Measurements from ENCODE around the gene CCDC170. TPM values are rescaled to one million over a fixed set of nuclear protein-coding genes. Genes with fewer than 3 reads are reported as not detected.
"Not testable (repeated sequence)": the region's sequence is repeated elsewhere in the genome, so short reads cannot be mapped to it uniquely, and the experiment has no call there.

The CCDC170 gene
- total RNA-seq = not detected

DNA sequence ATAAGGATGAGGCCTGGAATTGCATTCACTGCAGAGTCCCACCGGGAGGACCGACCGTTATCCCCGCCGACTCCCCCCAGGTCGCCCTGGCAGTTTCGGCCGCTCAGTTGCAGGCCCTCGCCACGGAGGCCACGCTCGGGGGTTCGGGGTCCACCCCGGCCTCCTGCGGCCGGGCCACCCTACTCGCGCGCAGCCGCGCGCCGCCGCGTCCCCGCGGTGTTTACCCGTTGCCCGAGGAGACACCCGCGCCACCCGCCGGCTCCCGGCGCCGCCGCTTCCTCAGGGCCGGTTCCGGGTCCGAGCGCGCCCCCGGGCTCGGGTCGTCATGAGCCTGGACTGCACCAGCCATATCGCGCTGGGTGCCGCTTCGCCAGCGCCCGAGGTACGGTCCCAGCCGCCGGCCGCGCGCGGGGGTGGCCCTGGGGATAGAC is at the start of gene CCDC170:
TSS of gene CCDC170 (plus strand) at position 214 of the 431 bp plus-strand sequence. CDS start at position 326, 112 bp downstream.
- intact Hi-C loops (cut with micrococcal nuclease) = no loop called here
- Mint-ChIP-seq H3K27ac (no peak within 1 kb of the TSS), H3K9me3 (no peaks in the 10 kb centered on the region), H3K4me1 (ENCODE audit: low read depth) (peaks cover 17% of the 10 kb centered on the region), H3K36me3 (ENCODE audit: low read depth) (no peaks in the 10 kb centered on the region), H3K4me3 (peak within 1 kb of the TSS; percentile 70), H3K27me3 (ENCODE audit: low read depth) (peaks cover 37% of the 10 kb centered on the region)
- CTCF ChIA-PET = no interaction called here
- DNase-seq = peak; percentile 14

DNA sequence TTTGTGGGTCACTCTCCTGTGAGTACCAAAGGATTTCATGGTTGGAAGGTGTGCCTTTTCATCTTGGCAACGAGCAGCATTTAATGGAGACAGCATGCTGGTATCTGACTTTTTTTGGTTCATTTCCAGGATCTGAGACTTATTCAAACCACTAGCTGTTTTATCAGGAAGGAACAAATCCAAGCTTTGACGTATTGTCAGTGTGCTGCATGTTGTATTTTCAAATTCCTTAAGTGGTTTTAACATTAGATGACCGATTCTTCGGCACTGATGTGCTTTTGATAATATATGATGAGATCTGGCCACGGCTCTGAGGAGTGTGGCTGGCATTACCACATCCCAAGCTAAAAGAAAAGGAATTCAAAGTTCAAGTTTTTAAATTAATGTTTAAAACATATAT is 48.3 kb upstream of the CCDC170 start:
- intact Hi-C loops (cut with micrococcal nuclease) = no loop called here
- CTCF ChIA-PET = interaction anchor here (1.3 to 2.1 kb wide), 2 partner anchors 7 to 39 kb away, joined by 4 to 8 read pairs; no protein-coding TSS in a partner anchor
- DNase-seq = no peak
- Mint-ChIP-seq H3K27ac (no peak overlapping the region), H3K9me3 (no peaks in the 10 kb centered on the region), H3K27me3 (ENCODE audit: low read depth) (no peaks in the 10 kb centered on the region), H3K36me3 (ENCODE audit: low read depth) (peaks cover 13% of the 10 kb centered on the region), H3K4me3 (no peak overlapping the region), H3K4me1 (ENCODE audit: low read depth) (peaks cover 41% of the 10 kb centered on the region)

GRCh38 chr6:151447237-151447636 is 46.6 kb upstream of the CCDC170 start:
- H3K27me3 Mint-ChIP-seq (ENCODE audit: low read depth) = no peaks in the 10 kb centered on the region
- no peak for DNase-seq
- peaks cover 34% of the 10 kb centered on the region for H3K4me1 Mint-ChIP-seq (ENCODE audit: low read depth)
- CTCF ChIA-PET = interaction anchor here (0.6 kb wide), 1 partner anchor 11 kb away, joined by 3 read pairs; no protein-coding TSS in a partner anchor
- H3K36me3 Mint-ChIP-seq (ENCODE audit: low read depth) = peaks cover 15% of the 10 kb centered on the region
- H3K27ac Mint-ChIP-seq = no peak overlapping the region
- no peaks in the 10 kb centered on the region for H3K9me3 Mint-ChIP-seq
- intact Hi-C loops (cut with micrococcal nuclease) = no loop called here
- no peak overlapping the region for H3K4me3 Mint-ChIP-seq

DNA sequence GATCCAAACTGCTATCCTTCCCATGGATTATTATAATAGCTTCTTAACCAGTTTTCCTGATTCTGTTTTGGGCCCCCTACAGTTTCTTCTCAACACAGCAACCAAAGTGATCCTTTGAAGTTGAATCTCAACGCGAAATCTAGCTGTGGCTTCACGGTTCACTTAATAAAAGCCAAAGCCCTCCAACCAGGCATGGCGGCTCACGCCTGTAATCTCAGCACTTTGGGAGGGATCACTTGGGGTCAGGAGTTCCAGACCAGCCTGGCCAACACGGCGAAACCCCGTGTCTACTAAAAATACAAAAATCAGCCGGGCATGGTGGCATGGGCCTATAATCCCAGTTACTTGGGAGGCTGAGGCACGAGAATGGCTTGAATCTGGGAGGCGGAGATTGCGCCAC is 45.2 kb upstream of the CCDC170 start:
- peaks cover 33% of the 10 kb centered on the region for H3K4me1 Mint-ChIP-seq (ENCODE audit: low read depth)
- no peaks in the 10 kb centered on the region for H3K27me3 Mint-ChIP-seq (ENCODE audit: low read depth)
- H3K4me3 Mint-ChIP-seq = no peak overlapping the region
- H3K27ac Mint-ChIP-seq = no peak overlapping the region
- CTCF ChIA-PET = interaction anchor here (1.1 kb wide), 2 partner anchors 9 to 12 kb away, joined by 3 read pairs; no protein-coding TSS in a partner anchor
- H3K9me3 Mint-ChIP-seq = no peaks in the 10 kb centered on the region
- no peak for DNase-seq
- intact Hi-C loops (cut with micrococcal nuclease) = no loop called here
- peaks cover 11% of the 10 kb centered on the region for H3K36me3 Mint-ChIP-seq (ENCODE audit: low read depth)

GRCh38 chr6:151450928-151451327 is 42.9 kb upstream of the CCDC170 start:
- CTCF ChIA-PET = interaction anchor here (0.9 to 1.8 kb wide), 2 partner anchors 10 to 45 kb away, joined by 5 to 8 read pairs; no protein-coding TSS in a partner anchor
- intact Hi-C loops (cut with micrococcal nuclease) = loop anchor here (5.0 kb wide), 3 partner anchors 306 to 1551 kb away; partner anchors contain the start of gene MTRF1L
- Mint-ChIP-seq H3K27ac (peak overlapping the region; percentile 86), H3K4me3 (peak overlapping the region; percentile 97), H3K4me1 (ENCODE audit: low read depth) (peaks cover 32% of the 10 kb centered on the region)
- DNase-seq; H3K36me3 Mint-ChIP-seq (ENCODE audit: low read depth); H3K27me3 Mint-ChIP-seq (ENCODE audit: low read depth); H3K9me3 Mint-ChIP-seq: not testable (repeated sequence)

GRCh38 chr6:151451417-151451949 is 42.3 kb upstream of the CCDC170 start:
- Mint-ChIP-seq H3K4me1 (ENCODE audit: low read depth) (peaks cover 29% of the 10 kb centered on the region), H3K36me3 (ENCODE audit: low read depth) (peaks cover 6% of the 10 kb centered on the region), H3K27me3 (ENCODE audit: low read depth) (no peaks in the 10 kb centered on the region), H3K27ac (peak overlapping the region; percentile 86), H3K9me3 (no peaks in the 10 kb centered on the region), H3K4me3 (peak overlapping the region; percentile 97)
- DNase-seq = no peak
- intact Hi-C loops (cut with micrococcal nuclease) = loop anchor here (5.0 kb wide), 3 partner anchors 306 to 1551 kb away; partner anchors contain the start of gene MTRF1L
- CTCF ChIA-PET = interaction anchor here (0.9 to 1.8 kb wide), 2 partner anchors 10 to 46 kb away, joined by 5 to 8 read pairs; no protein-coding TSS in a partner anchor

GRCh38 chr6:151451950-151452749 is 41.7 kb upstream of the CCDC170 start, which contains the start of gene RMND1:
RMND1 (minus strand) TSS chr6:151452126; CDS start chr6:151445811, 6,315 bp downstream.
- peak; percentile 100 for DNase-seq
- CTCF ChIA-PET = interaction anchor here (0.6 to 1.8 kb wide), 3 partner anchors 8 to 46 kb away, joined by 3 to 8 read pairs (median 4); no protein-coding TSS in a partner anchor
- H3K4me1 Mint-ChIP-seq (ENCODE audit: low read depth) = peaks cover 27% of the 10 kb centered on the region
- H3K4me3 Mint-ChIP-seq = peak within 1 kb of the TSS; percentile 97
- peak within 1 kb of the TSS; percentile 86 for H3K27ac Mint-ChIP-seq
- no peaks in the 10 kb centered on the region for H3K9me3 Mint-ChIP-seq
- H3K36me3 Mint-ChIP-seq (ENCODE audit: low read depth) = peaks cover 6% of the 10 kb centered on the region
- intact Hi-C loops (cut with micrococcal nuclease) = loop anchor here (1.0 to 5.0 kb wide), 13 partner anchors 30 to 1550 kb away; partner anchors contain the start of genes FBXO5, MTRF1L and PLEKHG1
- H3K27me3 Mint-ChIP-seq (ENCODE audit: low read depth) = no peaks in the 10 kb centered on the region

- Mint-ChIP-seq H3K27me3 (ENCODE audit: low read depth) (no peaks in the 10 kb centered on the region), H3K4me1 (ENCODE audit: low read depth) (peaks cover 27% of the 10 kb centered on the region), H3K4me3 (peak overlapping the region; percentile 97), H3K27ac (peak overlapping the region; percentile 86), H3K9me3 (no peaks in the 10 kb centered on the region), H3K36me3 (ENCODE audit: low read depth) (peaks cover 6% of the 10 kb centered on the region)
- peak; percentile 16 for DNase-seq
- CTCF ChIA-PET = interaction anchor here (0.7 to 1.8 kb wide), 4 partner anchors 12 to 47 kb away, joined by 3 to 8 read pairs (median 4); no protein-coding TSS in a partner anchor
- intact Hi-C loops (cut with micrococcal nuclease) = loop anchor here (1.0 to 5.0 kb wide), 13 partner anchors 29 to 1549 kb away; partner anchors contain the start of genes FBXO5, MTRF1L and PLEKHG1
Observed at GRCh38 chr6:151452750-151453427, 40.9 kb upstream of the CCDC170 start.

DNA sequence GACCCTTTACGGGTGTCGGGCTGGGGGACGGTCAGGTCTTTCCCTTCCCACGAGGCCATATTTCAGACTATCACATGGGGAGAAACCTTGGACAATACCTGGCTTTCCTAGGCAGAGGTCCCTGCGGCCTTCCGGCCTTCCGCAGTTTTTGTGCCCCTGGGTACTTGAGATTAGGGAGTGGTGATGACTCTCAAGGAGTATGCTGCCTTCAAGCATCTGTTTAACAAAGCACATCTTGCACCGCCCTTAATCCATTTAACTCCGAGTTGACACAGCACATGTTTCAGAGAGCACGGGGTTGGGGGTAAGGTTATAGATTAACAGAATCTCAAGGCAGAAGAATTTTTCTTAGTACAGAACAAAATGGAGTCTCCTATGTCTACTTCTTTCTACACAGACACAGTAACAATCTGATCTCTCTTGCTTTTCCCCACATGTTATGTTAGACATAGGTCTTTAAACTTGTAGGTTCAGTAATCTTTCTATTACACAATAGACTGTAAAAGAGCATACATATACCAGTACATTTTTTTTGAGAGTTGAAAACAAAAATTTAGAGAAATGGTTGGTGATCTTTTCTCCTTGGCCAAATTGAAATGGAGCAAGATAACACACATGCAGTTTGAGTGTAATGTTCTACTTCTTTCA is 37.9 kb upstream of the CCDC170 start:
- H3K36me3 Mint-ChIP-seq (ENCODE audit: low read depth); intact Hi-C loops (cut with micrococcal nuclease); H3K27me3 Mint-ChIP-seq (ENCODE audit: low read depth); CTCF ChIA-PET; H3K27ac Mint-ChIP-seq; DNase-seq; H3K9me3 Mint-ChIP-seq; H3K4me3 Mint-ChIP-seq: not testable (repeated sequence)
- H3K4me1 Mint-ChIP-seq (ENCODE audit: low read depth) = peaks cover 18% of the 10 kb centered on the region

GRCh38 chr6:151461673-151462072 is 32.1 kb upstream of the CCDC170 start:
- H3K9me3 Mint-ChIP-seq = no peaks in the 10 kb centered on the region
- no peaks in the 10 kb centered on the region for H3K27me3 Mint-ChIP-seq (ENCODE audit: low read depth)
- H3K27ac Mint-ChIP-seq = no peak overlapping the region
- intact Hi-C loops (cut with micrococcal nuclease) = no loop called here
- H3K4me3 Mint-ChIP-seq = no peak overlapping the region
- peaks cover 14% of the 10 kb centered on the region for H3K36me3 Mint-ChIP-seq (ENCODE audit: low read depth)
- H3K4me1 Mint-ChIP-seq (ENCODE audit: low read depth) = peaks cover 4% of the 10 kb centered on the region
- CTCF ChIA-PET = no interaction called here
- DNase-seq = no peak

- intact Hi-C loops (cut with micrococcal nuclease) = no loop called here
- Mint-ChIP-seq H3K36me3 (ENCODE audit: low read depth) (peaks cover 17% of the 10 kb centered on the region), H3K4me1 (ENCODE audit: low read depth) (peaks cover 4% of the 10 kb centered on the region), H3K27me3 (ENCODE audit: low read depth) (no peaks in the 10 kb centered on the region), H3K4me3 (no peak overlapping the region), H3K9me3 (no peaks in the 10 kb centered on the region), H3K27ac (no peak overlapping the region)
- CTCF ChIA-PET = no interaction called here
- no peak for DNase-seq
Observed at GRCh38 chr6:151464702-151465101, 29.1 kb upstream of the CCDC170 start.
